ENCODE data around the gene MED13. TPM values are rescaled to one million over a fixed set of nuclear protein-coding genes. Genes with fewer than 3 reads are reported as not detected.

The MED13 gene
- total and polyA plus RNA-seq, 2 experiments from 2014 or later = 6.6 to 51.2 TPM

DNA sequence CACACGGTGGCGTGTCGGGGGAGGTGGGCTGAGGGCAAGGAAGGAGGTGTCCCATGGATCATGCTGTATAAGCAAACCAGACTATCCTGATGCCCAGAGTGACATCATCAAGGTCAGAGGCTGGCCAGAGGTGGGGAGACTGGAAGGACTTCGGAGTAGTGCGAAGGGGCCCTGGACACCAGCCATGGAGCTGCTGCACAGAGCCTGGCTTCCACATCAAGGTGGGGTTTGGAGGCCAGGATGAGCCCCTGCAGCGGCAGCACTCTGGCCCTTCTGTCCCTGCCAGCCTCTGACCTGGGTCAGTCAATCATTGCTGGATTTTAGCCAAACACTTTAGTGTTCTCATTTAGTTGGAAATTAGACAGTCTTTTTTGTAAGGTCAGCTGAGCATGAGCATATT, 34.8 kb downstream of the MED13 start:
- Histone ChIP-seq H3K4me1 (ENCODE audit: insufficient read depth) (no peaks in the 10 kb centered on the region), H3K4me3 (no peak overlapping the region), H3K4me2 (no peak overlapping the region), H2AFZ (no peak overlapping the region), H3K79me2 (peaks cover 95% of the 10 kb centered on the region), H3K36me3 (replicated peaks; ENCODE audit: insufficient read depth, low read depth) (no peaks in the 10 kb centered on the region), H4K20me1 (ENCODE audit: insufficient read depth, poor library complexity, severe bottlenecking) (peaks cover 30% of the 10 kb centered on the region), H3K9me2 (replicated peaks; ENCODE audit: insufficient read depth) (no peaks in the 10 kb centered on the region), H3K9me3 (ENCODE audit: low read depth) (no peaks in the 10 kb centered on the region), H3K27ac (no peak overlapping the region), H3K27me3 (no peaks in the 10 kb centered on the region)
- no peak for DNase-seq (ENCODE audit: low spot score)
- WGBS (ENCODE audit: low lambda C conversion rate, missing lambda C conversion rate) = 97% methylated on average over 6 of the region's 6 CpGs
- TF ChIP-seq, protein P1, sequence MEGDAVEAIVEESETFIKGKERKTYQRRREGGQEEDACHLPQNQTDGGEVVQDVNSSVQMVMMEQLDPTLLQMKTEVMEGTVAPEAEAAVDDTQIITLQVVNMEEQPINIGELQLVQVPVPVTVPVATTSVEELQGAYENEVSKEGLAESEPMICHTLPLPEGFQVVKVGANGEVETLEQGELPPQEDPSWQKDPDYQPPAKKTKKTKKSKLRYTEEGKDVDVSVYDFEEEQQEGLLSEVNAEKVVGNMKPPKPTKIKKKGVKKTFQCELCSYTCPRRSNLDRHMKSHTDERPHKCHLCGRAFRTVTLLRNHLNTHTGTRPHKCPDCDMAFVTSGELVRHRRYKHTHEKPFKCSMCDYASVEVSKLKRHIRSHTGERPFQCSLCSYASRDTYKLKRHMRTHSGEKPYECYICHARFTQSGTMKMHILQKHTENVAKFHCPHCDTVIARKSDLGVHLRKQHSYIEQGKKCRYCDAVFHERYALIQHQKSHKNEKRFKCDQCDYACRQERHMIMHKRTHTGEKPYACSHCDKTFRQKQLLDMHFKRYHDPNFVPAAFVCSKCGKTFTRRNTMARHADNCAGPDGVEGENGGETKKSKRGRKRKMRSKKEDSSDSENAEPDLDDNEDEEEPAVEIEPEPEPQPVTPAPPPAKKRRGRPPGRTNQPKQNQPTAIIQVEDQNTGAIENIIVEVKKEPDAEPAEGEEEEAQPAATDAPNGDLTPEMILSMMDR (IDR thresholded peaks at IDR 0.05; ENCODE audit: poor library complexity) = no peak
- TF ChIP-seq EZH2phosphoT487 (IDR thresholded peaks at IDR 0.05; ENCODE audit: low read depth, severe bottlenecking, unreplicated experiment) (no peak), EZH2 (IDR thresholded peaks at IDR 0.05; ENCODE audit: borderline replicate concordance) (no peak)

DNA sequence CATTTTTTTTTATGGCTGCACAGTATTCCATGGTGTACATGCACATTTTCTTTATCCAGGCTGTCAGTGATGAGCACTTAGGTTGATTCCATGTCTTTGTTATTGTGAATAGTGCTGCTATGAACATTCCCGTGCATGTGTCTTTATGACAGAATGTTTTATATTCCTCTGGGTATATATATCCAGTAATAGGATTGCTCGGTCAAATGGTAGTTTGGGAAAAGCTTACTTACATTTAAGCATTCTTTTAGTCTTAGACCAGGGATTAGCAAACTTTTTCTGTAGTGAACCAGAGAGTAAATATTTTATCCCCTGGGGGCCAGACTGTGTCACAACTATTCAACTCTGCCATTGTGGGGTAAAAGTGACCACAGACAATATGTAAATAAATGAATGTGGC, 40.2 kb downstream of the MED13 start:
- Histone ChIP-seq H3K9me3 (ENCODE audit: low read depth) (no peaks in the 10 kb centered on the region), H3K4me3 (no peak overlapping the region), H3K36me3 (replicated peaks; ENCODE audit: insufficient read depth, low read depth) (no peaks in the 10 kb centered on the region), H4K20me1 (ENCODE audit: insufficient read depth, poor library complexity, severe bottlenecking) (peaks cover 7% of the 10 kb centered on the region), H3K27ac (no peak overlapping the region), H3K79me2 (peaks cover 77% of the 10 kb centered on the region), H2AFZ (no peak overlapping the region), H3K27me3 (no peaks in the 10 kb centered on the region), H3K9me2 (replicated peaks; ENCODE audit: insufficient read depth) (no peaks in the 10 kb centered on the region), H3K4me2 (no peak overlapping the region), H3K4me1 (ENCODE audit: insufficient read depth) (no peaks in the 10 kb centered on the region)
- WGBS (ENCODE audit: low lambda C conversion rate, missing lambda C conversion rate) = 90% methylated on average over 2 of the region's 2 CpGs
- TF ChIP-seq, protein P1 (IDR thresholded peaks at IDR 0.05; ENCODE audit: poor library complexity) = no peak
- TF ChIP-seq EZH2phosphoT487 (IDR thresholded peaks at IDR 0.05; ENCODE audit: low read depth, severe bottlenecking, unreplicated experiment) (no peak), EZH2 (IDR thresholded peaks at IDR 0.05; ENCODE audit: borderline replicate concordance) (no peak)
- no peak for DNase-seq (ENCODE audit: low spot score)

DNA sequence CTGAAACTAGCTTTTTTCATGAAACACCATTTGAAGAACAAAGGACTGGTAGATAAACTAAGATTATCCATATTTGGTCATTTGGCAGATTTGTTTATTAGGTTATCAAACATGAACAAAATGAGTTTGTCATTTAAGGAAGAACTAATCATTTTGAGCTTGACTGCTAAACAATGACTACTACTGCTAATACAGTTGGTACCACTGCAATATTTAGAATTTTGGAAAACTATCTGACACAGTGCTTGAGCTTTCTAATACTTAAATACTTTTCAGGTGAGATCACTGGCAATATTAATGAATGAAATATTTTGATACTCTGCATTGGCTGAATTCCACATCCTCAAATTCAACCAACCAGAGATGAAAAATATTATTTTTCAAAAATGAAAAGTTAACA, 47.2 kb downstream of the MED13 start:
- Histone ChIP-seq H2AFZ (no peak overlapping the region), H4K20me1 (ENCODE audit: insufficient read depth, poor library complexity, severe bottlenecking) (peaks cover 6% of the 10 kb centered on the region), H3K79me2 (peaks cover 72% of the 10 kb centered on the region), H3K27ac (no peak overlapping the region), H3K4me3 (no peak overlapping the region), H3K4me1 (ENCODE audit: insufficient read depth) (no peaks in the 10 kb centered on the region), H3K36me3 (replicated peaks; ENCODE audit: insufficient read depth, low read depth) (no peaks in the 10 kb centered on the region), H3K9me3 (ENCODE audit: low read depth) (no peaks in the 10 kb centered on the region), H3K9me2 (replicated peaks; ENCODE audit: insufficient read depth) (no peaks in the 10 kb centered on the region), H3K27me3 (no peaks in the 10 kb centered on the region), H3K4me2 (no peak overlapping the region)
- no peak for TF ChIP-seq EZH2 (IDR thresholded peaks at IDR 0.05; ENCODE audit: borderline replicate concordance)
- no peak for TF ChIP-seq EZH2phosphoT487 (IDR thresholded peaks at IDR 0.05; ENCODE audit: low read depth, severe bottlenecking, unreplicated experiment)
- TF ChIP-seq, protein P1 (IDR thresholded peaks at IDR 0.05; ENCODE audit: poor library complexity) = no peak
- DNase-seq (ENCODE audit: low spot score) = no peak

DNA sequence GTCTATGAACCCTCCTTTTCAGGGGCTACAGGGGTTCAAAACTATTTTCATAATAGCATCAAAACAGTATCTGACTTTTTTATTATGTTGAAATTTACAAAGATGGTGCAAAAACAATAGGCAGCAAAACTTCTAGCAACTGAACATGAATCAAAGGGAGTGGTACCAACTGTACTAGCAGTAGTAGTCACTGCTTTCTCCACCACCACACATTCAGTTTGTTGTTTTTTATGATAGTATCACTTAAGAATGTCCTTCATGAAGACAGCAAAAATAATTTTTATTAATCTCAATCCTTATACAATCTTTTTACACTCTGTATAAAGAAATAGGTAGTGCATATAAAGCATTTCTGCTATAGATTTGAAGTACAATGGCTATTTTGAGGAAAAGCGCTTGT, 47.6 kb downstream of the MED13 start:
- Histone ChIP-seq H2AFZ (no peak overlapping the region), H3K4me3 (no peak overlapping the region), H3K4me2 (no peak overlapping the region), H3K36me3 (replicated peaks; ENCODE audit: insufficient read depth, low read depth) (no peaks in the 10 kb centered on the region), H3K27ac (no peak overlapping the region), H3K9me2 (replicated peaks; ENCODE audit: insufficient read depth) (no peaks in the 10 kb centered on the region), H3K9me3 (ENCODE audit: low read depth) (no peaks in the 10 kb centered on the region), H4K20me1 (ENCODE audit: insufficient read depth, poor library complexity, severe bottlenecking) (peaks cover 6% of the 10 kb centered on the region), H3K79me2 (peaks cover 68% of the 10 kb centered on the region), H3K27me3 (no peaks in the 10 kb centered on the region), H3K4me1 (ENCODE audit: insufficient read depth) (no peaks in the 10 kb centered on the region)
- 100% methylated on average over 1 of the region's 1 CpG for WGBS (ENCODE audit: low lambda C conversion rate, missing lambda C conversion rate)
- TF ChIP-seq, protein P1 (IDR thresholded peaks at IDR 0.05; ENCODE audit: poor library complexity) = no peak
- TF ChIP-seq EZH2 (IDR thresholded peaks at IDR 0.05; ENCODE audit: borderline replicate concordance) = no peak
- TF ChIP-seq EZH2phosphoT487 (IDR thresholded peaks at IDR 0.05; ENCODE audit: low read depth, severe bottlenecking, unreplicated experiment) = no peak
- no peak for DNase-seq (ENCODE audit: low spot score)

Measured in hepatocyte (in vitro differentiated cells).